Stimulated activated CD8-positive, alpha-beta memory T cell treated with anti-CD3 and anti-CD28 coated beads, Interleukin-4, amount 100 ng/mL, for 1 hour (primary cell): ENCODE results near the gene PAK5.
"Not testable (repeated sequence)": the region's sequence is repeated elsewhere in the genome, so short reads cannot be mapped to it uniquely, and the experiment has no call there.

Experiments used
- DNase-seq, 2 donors: peaks; one replicate each; pipeline ENCODE4 v3.0.0-alpha.2; 2020; ENCODE audit warnings: low read depth in 2 of 2, low spot score in 1 of 2

PAK5 gene

DNA sequence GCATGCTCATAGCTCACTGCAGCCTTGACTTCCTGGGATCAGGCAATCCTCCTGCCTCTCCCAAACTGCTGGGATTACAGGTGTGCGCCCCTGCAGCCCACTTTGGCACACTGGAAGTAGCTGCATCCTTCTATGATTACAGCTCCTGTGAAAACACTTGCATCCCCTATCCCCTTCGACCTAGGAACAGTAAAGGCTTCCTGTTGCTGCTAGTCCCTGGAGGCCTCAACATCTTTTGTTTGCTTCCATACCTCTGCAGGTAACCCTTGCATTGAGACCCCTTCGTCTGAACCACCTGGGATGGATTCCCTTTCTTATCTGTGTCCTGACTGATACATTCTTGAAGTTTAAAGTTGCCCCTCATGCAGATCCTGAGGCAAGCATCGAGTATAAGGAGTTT lies 152.4 kb downstream of the PAK5 start:
- DNase-seq: no peak

DNA sequence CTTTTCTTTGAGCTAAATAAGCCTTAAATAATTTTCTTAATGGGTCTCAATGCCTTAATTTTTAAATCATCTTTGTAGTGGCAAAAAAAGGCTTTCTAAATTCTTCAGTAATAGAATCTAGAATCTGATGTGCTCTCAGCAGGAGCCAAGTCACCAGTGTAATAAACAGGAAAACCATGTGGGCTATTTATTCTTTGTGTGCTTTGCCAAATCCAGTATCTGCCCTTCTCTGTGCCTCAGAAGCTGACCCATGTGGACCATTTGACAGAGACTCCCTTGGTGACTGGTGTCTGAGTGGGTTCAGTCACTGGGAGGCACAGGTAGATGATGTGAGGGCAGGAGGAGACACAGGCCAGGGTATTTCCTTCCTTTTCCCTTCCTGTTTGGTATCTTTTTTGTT lies 152.9 kb downstream of the PAK5 start:
- DNase-seq: no peak

DNA sequence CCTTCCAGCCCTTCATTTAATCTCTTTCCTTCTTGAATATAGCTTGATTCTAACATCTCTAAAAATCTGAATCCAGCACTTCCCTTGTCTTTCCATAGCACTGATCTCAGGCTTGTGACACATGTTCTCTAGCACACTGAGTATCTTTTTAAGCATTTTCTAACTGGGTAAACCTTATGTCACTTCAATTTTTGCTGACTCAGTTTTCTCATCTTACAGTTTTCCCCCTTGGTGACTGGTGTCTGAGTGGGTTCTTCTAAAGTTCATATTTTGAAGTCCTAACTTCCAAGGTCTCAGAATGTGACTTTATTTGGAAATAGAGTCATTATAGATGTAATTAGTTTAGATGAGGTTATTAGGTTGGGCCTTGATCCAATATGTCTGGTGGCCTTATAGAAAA lies 153.9 kb downstream of the PAK5 start:
- no peak for DNase-seq

DNA sequence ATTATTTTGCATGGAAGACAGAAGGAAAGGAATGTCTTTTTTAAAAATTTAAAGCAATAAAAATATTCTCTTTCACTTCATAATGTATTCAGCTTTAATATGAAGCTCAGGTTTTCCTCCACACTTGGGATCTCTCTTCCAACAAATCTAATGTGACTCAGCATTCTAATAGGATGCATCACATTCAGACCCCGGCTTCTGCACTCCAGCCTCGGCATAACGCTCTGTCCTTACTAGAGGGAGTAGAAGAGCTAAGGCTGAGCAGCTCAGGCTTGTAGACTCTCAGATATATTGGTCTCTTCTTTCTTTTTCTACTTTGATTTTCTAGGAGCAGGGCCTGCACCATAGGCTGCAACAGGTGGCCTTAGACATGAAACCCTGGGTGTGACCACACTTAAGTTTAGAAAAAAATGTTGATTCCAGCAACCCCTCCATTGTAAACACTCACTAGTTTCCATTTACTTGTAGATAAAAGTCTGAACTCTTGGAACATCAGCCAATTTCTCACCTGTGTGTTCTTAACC lies 161.7 kb downstream of the PAK5 start:
- no peak for DNase-seq

DNA sequence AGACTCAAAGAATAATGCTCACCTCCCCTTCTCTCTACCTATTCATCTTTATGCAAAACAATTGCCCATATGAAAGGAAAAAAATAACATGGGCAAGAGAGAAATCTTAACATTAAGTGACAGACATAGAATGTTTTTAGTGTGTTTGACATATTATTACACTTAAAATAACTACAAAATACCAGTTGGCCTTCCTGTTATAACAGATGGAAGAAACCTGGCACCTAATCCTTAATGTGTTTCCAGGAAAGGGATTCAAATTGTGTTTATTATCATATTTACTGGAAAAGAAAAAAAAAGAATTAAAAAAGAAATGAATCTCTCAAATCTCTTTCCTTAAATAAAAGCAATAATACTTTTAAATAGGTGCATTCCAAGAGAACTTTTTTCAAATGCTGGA lies 165.9 kb downstream of the PAK5 start:
- no peak for DNase-seq

DNA sequence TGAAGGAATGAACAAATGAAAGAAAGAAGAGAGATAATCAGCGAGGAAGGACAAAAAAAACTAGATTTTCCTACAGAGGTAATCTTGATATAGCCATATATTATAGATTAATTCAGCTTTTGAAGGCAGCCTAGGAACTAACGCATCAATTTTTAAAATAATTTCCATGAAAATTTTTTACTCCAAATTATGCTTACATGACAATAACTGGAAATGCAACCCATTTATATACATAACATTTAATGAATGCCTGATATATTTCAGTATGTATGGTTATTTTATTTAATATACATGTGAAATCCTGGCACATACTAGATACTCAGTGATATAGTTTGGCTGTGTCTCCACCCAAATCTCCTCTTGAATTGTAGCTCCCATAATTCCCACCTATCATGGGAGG lies 166.8 kb downstream of the PAK5 start:
- DNase-seq: no peak

DNA sequence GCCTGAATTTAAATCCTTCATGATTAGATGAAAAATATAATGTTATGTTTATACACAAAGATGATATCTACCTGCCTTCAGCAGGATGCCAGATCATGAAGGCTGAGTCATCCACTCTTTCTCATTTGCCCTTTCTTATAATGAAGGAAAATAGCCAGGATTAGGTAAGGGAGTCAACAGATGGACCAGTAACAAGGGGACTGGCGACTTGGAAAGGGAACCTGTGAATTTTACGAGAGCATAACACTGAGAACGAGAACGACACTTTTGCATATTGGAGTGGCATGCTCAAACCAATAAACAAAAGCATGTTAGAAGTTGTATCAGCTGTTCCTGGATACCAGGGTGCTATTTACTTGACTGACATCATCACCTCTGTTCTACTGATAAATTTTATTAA lies 170.5 kb downstream of the PAK5 start:
- DNase-seq: no peak

DNA sequence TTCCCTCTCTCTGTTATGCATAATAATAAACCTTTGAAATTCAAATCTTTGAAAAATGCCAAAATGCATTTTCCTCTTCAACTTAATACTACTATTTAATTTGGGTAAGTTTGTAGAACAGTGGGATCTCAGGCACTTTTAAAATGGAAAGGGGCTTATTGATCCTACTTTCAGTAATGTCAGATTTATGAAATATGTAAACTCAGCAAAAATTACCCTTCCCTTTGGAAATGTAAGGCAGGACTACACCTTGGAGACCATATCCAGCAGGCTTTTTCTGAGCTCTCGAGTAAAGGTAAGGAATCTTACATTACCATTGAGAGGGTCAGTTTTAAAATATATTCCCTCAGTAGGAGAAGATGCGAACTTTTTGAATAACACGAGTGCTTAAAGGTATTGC lies 175.5 kb downstream of the PAK5 start:
- no peak for DNase-seq

DNA sequence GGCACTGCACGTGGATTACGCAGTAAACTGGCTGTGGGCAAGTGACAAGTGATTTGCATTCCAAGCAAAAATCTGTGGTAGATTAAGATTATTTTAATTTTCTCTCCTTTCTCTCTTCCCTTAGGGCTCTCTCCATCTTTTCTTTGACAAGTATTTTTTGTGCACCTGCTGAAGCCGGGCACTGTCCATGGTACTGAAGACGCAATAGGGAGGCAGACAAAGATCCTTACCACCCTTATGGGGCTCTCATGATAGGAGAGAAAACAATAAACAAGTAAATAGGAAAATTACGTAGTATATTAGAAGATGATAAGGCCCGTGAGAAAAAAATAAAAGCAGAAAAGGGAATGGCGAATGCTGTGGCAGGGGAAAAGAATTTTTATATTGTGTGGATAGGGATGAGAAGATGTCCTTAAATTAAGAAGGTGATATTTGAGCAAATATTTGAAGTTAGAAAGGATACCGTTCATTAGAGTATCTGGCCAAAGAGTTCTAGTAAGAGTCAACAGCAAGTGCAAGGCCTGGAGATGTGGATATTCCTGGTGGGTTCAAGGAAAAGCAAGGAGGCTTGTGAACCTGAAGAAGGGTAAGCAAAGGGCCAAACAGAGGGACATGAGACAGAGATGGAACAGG lies 178.5 kb downstream of the PAK5 start:
- no peak for DNase-seq

DNA sequence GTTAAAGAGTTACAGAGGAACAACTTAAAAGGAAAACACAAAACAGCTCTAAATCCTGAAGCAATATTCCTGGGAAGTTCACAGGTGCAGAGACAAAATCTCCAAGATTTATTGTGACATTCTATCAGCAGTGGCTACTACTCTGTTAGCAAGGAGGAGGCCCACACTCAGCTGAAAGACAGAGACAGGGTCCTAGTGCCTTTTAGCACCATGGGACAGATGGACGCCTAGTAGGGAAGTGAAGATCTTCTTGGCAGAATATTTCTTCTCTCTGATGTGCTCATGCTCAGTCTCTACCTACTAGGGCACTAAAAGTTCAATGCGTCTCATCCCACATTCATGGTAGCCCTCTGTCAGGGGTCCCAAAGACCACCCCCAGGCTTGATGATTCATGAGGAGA lies 191.1 kb downstream of the PAK5 start:
- no peak for DNase-seq

DNA sequence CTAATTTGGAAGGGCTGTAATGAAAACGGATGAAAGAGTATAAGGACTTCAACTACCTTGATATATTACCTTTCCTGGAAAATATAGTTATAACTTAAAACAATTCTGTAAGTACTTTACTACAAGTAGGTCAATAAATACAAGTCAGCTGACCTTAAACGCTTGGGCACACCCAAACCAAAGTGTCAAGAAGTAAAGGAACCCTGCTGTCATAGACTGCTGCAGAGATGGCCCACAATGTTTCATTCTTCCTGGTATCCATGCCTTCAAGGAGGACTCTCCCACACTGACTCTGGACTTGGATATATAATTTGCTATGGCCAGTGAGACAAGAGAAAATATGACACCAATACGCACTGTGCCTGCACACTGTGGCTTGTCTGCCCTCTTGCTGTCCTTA lies 192.5 kb downstream of the PAK5 start:
- DNase-seq: no peak

DNA sequence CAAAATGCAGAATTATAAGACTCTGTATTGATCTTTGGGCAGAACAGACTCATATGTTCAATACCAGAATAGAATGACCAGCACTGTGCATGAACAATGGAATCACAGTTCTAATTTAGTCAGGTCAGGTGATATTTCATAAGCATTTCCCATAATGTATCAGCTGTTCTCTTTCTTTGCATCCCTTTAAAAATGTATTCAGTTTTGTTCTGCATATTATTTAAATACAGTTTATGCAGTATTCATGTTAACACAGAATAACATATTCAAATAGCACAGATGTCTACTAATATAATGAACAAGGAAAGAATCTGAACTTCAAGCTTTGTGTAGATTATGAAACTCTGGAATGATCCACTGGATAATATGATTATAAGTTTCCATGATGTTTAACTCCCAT lies 196.0 kb downstream of the PAK5 start:
- DNase-seq: no peak

DNA sequence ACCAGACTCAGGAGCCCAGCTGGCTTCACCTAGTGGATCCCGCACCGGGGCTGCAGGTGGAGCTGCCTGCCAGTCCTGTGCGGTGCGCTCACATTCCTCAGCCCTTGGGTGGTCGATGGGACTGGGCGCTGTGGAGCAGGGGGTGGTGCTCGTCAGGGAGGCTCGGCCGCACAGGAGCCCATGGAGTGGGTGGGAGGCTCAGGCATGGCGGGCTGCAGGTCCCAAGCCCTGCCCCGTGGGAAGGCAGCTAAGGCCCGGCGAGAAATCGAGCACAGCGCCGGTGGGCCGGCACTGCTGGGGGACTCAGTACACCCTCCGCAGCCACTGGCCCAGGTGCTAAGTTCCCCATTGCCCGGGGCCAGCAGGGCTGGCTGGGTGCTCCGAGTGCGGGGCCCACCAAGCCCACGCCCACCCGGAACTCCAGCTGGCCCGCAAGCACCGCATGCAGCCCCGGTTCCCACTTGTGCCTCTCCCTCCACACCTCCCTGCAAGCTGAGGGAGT lies 197.3 kb downstream of the PAK5 start:
- not testable (repeated sequence) for DNase-seq

DNA sequence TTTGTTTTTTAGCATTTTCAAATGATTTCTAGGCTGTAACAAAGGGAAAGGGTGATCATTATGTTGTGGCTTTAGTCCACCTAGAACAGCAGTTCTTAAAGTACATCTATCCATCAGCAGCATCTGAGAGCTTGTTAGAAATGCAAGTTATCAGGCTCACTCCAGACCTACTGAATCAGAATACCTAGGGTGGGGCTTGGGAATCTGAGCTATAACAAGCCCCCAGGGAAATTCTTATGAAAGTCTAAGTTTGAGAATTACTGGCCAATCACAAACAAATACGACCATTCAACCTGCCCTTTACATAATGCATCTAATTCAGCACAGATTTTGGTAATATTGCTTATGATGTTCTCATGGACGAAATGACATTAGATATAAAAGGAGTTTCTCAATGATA lies 201.0 kb downstream of the PAK5 start:
- no peak for DNase-seq

DNA sequence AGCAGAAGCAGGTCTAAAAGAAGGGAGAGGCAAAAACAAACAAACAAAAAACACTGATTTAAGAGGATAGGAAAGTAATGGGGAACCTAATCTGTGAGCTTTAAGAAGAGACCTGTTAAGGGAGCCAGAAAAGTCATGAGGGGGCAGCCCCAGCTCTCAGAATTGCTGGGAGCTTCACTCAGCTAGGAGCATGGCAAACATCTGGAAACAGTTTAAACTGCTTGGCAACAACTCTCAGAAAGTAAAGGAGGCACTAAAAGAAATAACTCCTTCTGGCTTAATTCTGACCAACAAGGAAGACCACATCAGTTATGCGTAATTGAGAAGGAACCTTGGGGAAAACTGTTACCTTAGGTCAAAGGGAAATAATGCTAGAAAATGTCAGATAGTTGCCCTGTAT lies 203.1 kb downstream of the PAK5 start:
- DNase-seq: no peak

DNA sequence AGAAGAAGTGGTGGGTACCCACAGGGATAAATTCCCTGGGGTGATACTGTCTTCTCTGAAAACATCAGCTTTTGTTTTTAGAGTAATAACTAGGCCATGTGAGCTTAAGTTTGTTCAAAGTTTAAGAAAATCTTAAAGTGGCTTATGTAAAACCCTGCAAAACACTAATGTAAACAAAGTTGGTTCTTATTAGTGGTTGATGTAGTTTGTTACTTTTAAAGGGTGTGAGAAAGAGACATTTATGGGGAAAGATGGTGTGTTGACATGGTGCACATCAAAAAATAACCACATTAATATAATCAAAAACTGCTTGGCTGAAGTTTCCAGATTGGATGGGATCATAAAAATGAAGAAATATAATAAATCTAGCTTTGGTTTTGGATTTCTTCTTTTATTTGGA lies 204.5 kb downstream of the PAK5 start:
- no peak for DNase-seq

DNA sequence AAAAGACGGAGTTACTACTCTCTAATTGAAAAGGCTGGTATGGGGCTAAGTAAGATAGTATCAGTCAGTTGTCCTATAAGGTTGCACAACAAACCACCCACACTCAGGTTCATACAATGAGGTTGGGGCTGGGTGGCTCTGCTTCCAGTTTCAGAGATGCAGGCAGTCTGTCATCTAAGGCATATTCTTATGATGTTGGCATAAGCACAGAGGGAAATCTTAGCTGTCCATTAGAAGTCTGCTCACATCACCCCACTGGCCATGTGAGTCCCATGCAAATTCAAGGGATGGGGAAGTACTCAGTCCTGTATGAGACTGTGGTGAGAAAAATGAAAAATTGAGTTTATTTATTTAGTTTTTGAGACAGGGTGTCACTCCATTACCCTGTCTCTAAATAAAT lies 205.9 kb downstream of the PAK5 start:
- no peak for DNase-seq

DNA sequence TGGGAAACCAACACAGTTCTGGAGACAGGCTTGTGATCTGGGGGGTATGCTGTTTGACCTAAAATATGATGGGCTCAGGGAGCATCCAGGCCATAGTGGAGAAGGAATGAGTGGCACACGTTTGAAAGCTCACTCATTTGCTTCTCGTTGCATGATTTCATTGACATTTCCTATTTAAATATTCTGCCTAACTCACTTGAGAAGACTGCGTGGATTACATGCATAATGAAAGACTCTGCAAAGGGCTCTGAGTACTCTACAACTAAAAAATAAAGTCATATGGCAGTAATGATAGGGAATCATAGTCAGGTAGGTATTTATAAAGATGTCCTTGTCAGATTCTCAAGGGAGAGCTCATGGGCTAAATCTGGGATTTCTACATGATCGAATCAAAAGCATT lies 206.6 kb downstream of the PAK5 start:
- no peak for DNase-seq

DNA sequence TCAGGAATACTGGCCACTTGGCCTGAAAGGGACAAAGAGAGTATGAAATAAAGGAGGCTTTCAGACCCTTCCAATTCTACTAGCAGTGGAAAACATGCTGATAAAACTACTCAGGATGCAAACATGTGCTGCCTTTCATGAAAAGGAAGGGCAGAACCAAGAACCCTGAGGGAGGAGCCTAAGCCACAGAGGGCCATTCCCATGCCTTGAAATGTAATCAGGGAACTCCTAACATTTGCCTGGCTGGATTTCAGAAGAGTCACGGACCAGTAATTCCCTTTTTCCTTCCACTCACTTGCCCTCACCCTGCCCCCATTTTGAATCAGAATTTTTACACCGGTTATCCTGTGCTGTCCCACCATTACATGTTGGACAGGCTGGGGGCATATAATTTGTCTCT lies 208.3 kb downstream of the PAK5 start:
- no peak for DNase-seq

DNA sequence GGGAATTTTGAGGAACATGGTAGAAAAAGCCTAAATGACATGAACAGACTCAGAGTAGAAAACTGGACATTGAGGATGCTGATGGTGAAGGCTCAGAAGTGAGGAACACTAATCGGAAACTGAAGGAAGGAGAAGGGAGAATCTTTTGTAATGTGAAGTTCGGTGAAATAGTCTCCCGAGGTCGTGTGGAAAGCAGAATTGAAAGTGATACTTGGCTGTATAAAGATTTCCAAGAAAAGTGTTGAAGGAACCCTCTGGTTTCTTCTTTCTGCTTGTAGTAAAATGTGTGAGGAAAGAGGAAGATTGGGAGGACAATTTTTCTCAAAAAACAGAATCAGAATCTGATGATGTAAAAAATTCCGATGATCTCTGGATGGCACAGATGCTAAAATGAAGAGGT lies 209.0 kb downstream of the PAK5 start:
- no peak for DNase-seq

DNA sequence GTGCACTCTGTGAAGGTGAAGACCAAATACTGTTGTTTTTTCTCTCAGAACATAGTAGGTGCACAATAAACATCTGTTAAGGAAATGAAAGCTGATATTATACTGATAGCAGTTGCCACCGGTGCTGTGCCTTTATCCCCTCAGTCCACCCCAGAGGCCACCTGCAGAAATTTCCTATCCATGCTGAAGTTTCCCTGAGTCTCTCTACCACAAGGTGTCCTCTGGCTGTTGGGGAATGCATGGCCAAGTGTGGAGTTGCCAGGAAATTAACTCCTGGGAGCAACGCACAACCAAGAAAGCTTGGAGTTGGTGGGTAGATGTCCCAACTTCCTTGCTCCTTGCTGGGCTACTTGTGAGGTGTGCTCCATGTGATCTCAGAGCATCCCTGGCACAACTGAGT lies 210.3 kb downstream of the PAK5 start:
- no peak for DNase-seq

DNA sequence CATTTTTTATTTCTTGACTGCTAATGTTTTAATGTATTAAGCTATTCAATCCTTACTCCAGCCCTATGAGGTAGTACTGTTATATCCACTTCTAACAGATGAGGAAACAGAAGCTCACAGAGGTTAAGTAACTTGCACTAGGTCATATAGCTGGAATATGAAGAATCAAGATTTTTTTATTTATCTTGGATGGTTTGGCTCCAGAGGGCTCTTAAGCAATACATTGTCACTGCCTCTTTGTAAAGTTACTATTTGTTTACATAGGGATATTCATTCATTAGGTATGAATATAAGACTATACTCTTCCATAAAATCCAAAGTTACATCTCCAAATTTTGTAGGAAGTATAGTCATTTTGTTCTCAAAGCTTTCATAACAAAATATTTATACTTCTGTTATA lies 210.7 kb downstream of the PAK5 start:
- DNase-seq: no peak

DNA sequence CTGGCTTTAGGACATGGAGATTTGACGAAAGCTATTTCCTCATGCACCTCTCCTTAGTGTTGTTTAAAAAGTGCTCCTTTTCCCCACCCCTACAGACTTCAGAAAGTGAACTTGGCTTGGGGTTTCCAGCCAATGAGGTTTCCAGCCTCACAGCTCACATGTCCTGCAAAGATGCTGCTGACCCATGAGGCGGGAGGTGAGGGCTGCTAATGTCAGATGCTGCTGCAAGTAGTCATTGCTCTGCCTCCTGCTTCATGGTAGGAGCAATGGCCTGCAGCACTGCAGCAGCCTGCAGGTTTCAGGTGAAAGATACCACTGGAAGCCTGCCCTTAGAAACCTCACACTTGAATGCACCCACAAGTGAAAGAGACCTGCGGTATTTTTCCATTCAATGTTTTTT lies 211.7 kb downstream of the PAK5 start:
- DNase-seq: no peak

DNA sequence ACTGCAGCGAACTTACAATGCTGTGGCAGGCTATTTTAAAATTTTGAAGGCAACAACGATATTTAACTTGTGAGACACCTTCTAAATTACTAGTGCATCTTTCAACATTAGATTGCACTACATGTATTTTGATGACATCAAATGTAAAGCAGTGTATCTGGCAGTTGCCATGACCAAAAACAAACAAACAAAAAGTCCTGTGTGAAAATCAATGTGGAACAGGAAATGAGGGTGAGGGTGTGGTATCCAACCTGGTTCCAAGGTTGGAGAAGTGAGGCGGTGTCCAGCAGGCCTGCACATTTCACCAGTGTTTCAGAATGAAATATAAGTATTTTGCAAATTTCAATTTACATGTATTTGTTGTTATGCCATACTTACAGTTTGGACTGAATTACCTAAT lies 212.5 kb downstream of the PAK5 start:
- no peak for DNase-seq
